Caco-2 (cell line): ENCODE measurements around the gene SMIM10L1. TPM values are rescaled to one million over a fixed set of nuclear protein-coding genes. Genes with fewer than 3 reads are reported as not detected.

ENCODE experiments used
- BruUV-seq: library from RNA; stranded (reverse); fragments of 400-500 nt; replicated peaks from 2 replicates; lab custom pipeline; 2021; lab: Mats Ljungman, UMichigan
- CTCF ChIA-PET: fragments of 300-600 bp; sonication (Branson Sonifier 250); formaldehyde crosslinking; loops from one replicate; lab custom pipeline; 2022; ENCODE audit warnings: antibody characterized with exemption; lab: Charles Lee
- POLR2A ChIA-PET: fragments of 300-600 bp; sonication (Branson Sonifier 250); formaldehyde crosslinking; loops from one replicate; lab custom pipeline; 2022; ENCODE audit warnings: antibody characterized with exemption; lab: Charles Lee
- DNase-seq, 2 experiments: peaks; one replicate each; pipeline versions ENCODE4 v3.0.0 to v3.0.0-alpha.2; 2020 to 2022
- H3K27me3 ChIP-seq: replicated peaks from 2 replicates; pipeline ENCODE4 v1.6.0; 2011; ENCODE audit warnings: low read length; ENCODE audit not compliant: control insufficient read depth, insufficient read depth
- H3K36me3 ChIP-seq: 2 replicates; pipeline ENCODE4 v1.5.1; 2011; ENCODE audit warnings: low read length; ENCODE audit not compliant: control insufficient read depth, insufficient read depth
- H3K4me1 ChIP-seq: fragments of 250-450 bp; sonication (Bioruptor Pico); 2 replicates; pipeline ENCODE4 v1.5.1; 2020; ENCODE audit warnings: mild to moderate bottlenecking
- H3K4me3 ChIP-seq: 2 replicates; pipeline ENCODE4 v1.5.1; 2011; ENCODE audit warnings: low read depth, mild to moderate bottlenecking, control low read depth, low read length
- H3K9me3 ChIP-seq: fragments of 250-450 bp; sonication (Bioruptor Pico); 2 replicates; pipeline ENCODE4 v1.5.1; 2020; ENCODE audit warnings: mild to moderate bottlenecking, moderate library complexity
- H3K27ac Mint-ChIP-seq: one replicate; pipeline ENCODE4 v1.8.0; 2022; ENCODE audit warnings: mixed read lengths; ENCODE audit not compliant: unreplicated experiment
- H3K27me3 Mint-ChIP-seq: one replicate; pipeline ENCODE4 v1.8.0; 2022; ENCODE audit warnings: mixed read lengths; ENCODE audit not compliant: insufficient read depth, unreplicated experiment
- H3K36me3 Mint-ChIP-seq: one replicate; pipeline ENCODE4 v1.8.0; 2022; ENCODE audit warnings: mild to moderate bottlenecking, mixed read lengths; ENCODE audit not compliant: insufficient read depth, unreplicated experiment
- H3K4me1 Mint-ChIP-seq: one replicate; pipeline ENCODE4 v1.8.0; 2022; ENCODE audit warnings: low read depth, mixed read lengths; ENCODE audit not compliant: unreplicated experiment
- H3K4me3 Mint-ChIP-seq: one replicate; pipeline ENCODE4 v1.8.0; 2022; ENCODE audit warnings: mild to moderate bottlenecking, moderate library complexity, mixed read lengths; ENCODE audit not compliant: unreplicated experiment
- H3K9me3 Mint-ChIP-seq: one replicate; pipeline ENCODE4 v1.8.0; 2022; ENCODE audit warnings: mixed read lengths; ENCODE audit not compliant: unreplicated experiment
- CTCF ChIP-seq, 2 experiments: fragments of 200-600 bp in 1 of 2; IDR thresholded peaks; 1 replicate in 1 of 2; 2 replicates in 1 of 2; pipeline versions ENCODE4 v1.5.1 to v1.8.0; 2011 to 2022; ENCODE audit warnings: antibody characterized with exemption in 1 of 2, control low read depth in 1 of 2, inconsistent platforms in 1 of 2, low read depth in 1 of 2, low read length in 1 of 2, mild to moderate bottlenecking in 1 of 2, moderate library complexity in 1 of 2; ENCODE audit not compliant: insufficient read depth in 1 of 2, severe bottlenecking in 1 of 2, unreplicated experiment in 1 of 2
- intact Hi-C: fragments of 100-400 bp; cut with micrococcal nuclease; formaldehyde crosslinking; loops from one replicate; pipeline ENCODE4 v1.10.0; 2022; ENCODE audit not compliant: unreplicated experiment
- total RNA-seq: library from RNA; stranded (reverse); gene quantifications from 2 replicates; pipeline ENCODE4 v1.2.3, GENCODE V29; 2022

SMIM10L1 gene
- total RNA-seq, 1 experiment from 2014 or later, result 24.9 TPM

- Histone ChIP-seq H3K36me3 (peaks cover 2% of the 10 kb centered on the region), H3K4me3 (no peak overlapping the region), H3K27me3 (no peaks in the 10 kb centered on the region), H3K4me1 (no peaks in the 10 kb centered on the region), H3K9me3 (peaks cover 5% of the 10 kb centered on the region)
- CTCF ChIA-PET, result no interaction called here
- no peak overlapping the region for H3K4me3 Mint-ChIP-seq
- peaks cover 8% of the 10 kb centered on the region for H3K9me3 Mint-ChIP-seq
- no peak for DNase-seq
- BruUV-seq, result no TSS peak
- H3K36me3 Mint-ChIP-seq, result peaks cover 18% of the 10 kb centered on the region
- H3K27me3 Mint-ChIP-seq, result no peaks in the 10 kb centered on the region
- intact Hi-C loops, result no loop called here
- no peak overlapping the region for H3K27ac Mint-ChIP-seq
- POLR2A ChIA-PET, result no interaction called here
- H3K4me1 Mint-ChIP-seq, result no peaks in the 10 kb centered on the region
- no peak for TF ChIP-seq CTCF (IDR thresholded peaks at IDR 0.05; ENCODE audit: insufficient read depth in 1 of 2, low read depth in 1 of 2, low read length in 1 of 2, severe bottlenecking in 1 of 2, unreplicated experiment in 1 of 2)
These were observed 23.6 kb upstream of the SMIM10L1 start for GRCh38 chr12:11147420-11147819.

- Mint-ChIP-seq H3K4me3 (no peak overlapping the region), H3K4me1 (no peaks in the 10 kb centered on the region), H3K9me3 (peaks cover 26% of the 10 kb centered on the region), H3K27me3 (no peaks in the 10 kb centered on the region), H3K36me3 (peaks cover 43% of the 10 kb centered on the region), H3K27ac (no peak overlapping the region)
- peaks cover 5% of the 10 kb centered on the region for H3K36me3 ChIP-seq
- peaks cover 19% of the 10 kb centered on the region for H3K9me3 ChIP-seq
- POLR2A ChIA-PET, result no interaction called here
- H3K4me3 ChIP-seq, result no peak overlapping the region
- CTCF ChIA-PET, result no interaction called here
- BruUV-seq, result no TSS peak
- H3K4me1 ChIP-seq, result 0 out of 2 replicates have a peak, but pooled peaks cover 5% of the 10 kb centered on the region
- no peak for TF ChIP-seq CTCF (IDR thresholded peaks at IDR 0.05; ENCODE audit: insufficient read depth in 1 of 2, low read depth in 1 of 2, low read length in 1 of 2, severe bottlenecking in 1 of 2, unreplicated experiment in 1 of 2)
- intact Hi-C loops, result no loop called here
- no peak for DNase-seq
- H3K27me3 ChIP-seq, result no peaks in the 10 kb centered on the region
These were observed 20.2 kb upstream of the SMIM10L1 start for GRCh38 chr12:11150832-11151231.

- H3K36me3 ChIP-seq, result peaks cover 5% of the 10 kb centered on the region
- H3K4me3 Mint-ChIP-seq, result no peak overlapping the region
- 0 out of 2 replicates have a peak, but pooled peaks cover 5% of the 10 kb centered on the region for H3K4me1 ChIP-seq
- H3K27ac Mint-ChIP-seq, result no peak overlapping the region
- BruUV-seq, result no TSS peak
- H3K27me3 Mint-ChIP-seq, result no peaks in the 10 kb centered on the region
- no peaks in the 10 kb centered on the region for H3K27me3 ChIP-seq
- no peak for DNase-seq
- peaks cover 37% of the 10 kb centered on the region for H3K9me3 Mint-ChIP-seq
- CTCF ChIA-PET, result no interaction called here
- H3K9me3 ChIP-seq, result peaks cover 26% of the 10 kb centered on the region
- peaks cover 49% of the 10 kb centered on the region for H3K36me3 Mint-ChIP-seq
- H3K4me1 Mint-ChIP-seq, result no peaks in the 10 kb centered on the region
- intact Hi-C loops, result no loop called here
- H3K4me3 ChIP-seq, result no peak overlapping the region
- no peak for TF ChIP-seq CTCF (IDR thresholded peaks at IDR 0.05; ENCODE audit: insufficient read depth in 1 of 2, low read depth in 1 of 2, low read length in 1 of 2, severe bottlenecking in 1 of 2, unreplicated experiment in 1 of 2)
- POLR2A ChIA-PET, result no interaction called here
These were observed 18.3 kb upstream of the SMIM10L1 start for GRCh38 chr12:11152725-11153124.
